A549 (cell line): ENCODE measurements around the gene RPTOR. TPM values are rescaled to one million over a fixed set of nuclear protein-coding genes. Genes with fewer than 3 reads are reported as not detected.

Source experiments
- ATAC-seq, 2 experiments: fragments of 200-7000 bp in 1 of 2; fragments of >200 bp in 1 of 2; cut with Nextera tagmentation in 1 of 2; cut with Tn5 transposase in 1 of 2; 3 replicates each; pipeline versions ENCODE4 v1.8.0 to v1.9.1; 2018 to 2020; ENCODE audit warnings: mild to moderate bottlenecking in 1 of 2, moderate library complexity in 1 of 2
- CTCF ChIA-PET: fragments of 300-600 bp; sonication (Branson Sonifier 250); formaldehyde crosslinking; extraction: SDS; loops from one replicate; lab custom pipeline; 2021; ENCODE audit warnings: antibody characterized with exemption, inconsistent platforms; lab: Yijun Ruan, JAX
- POLR2A ChIA-PET: fragments of 350-600 bp; formaldehyde crosslinking; extraction: SDS; loops from one replicate; lab custom pipeline; 2021; ENCODE audit warnings: antibody characterized with exemption, inconsistent platforms; lab: Yijun Ruan, JAX
- DNase-seq, 2 experiments: peaks; one replicate each; pipeline versions ENCODE4 v3.0.0 to v3.0.0-alpha.2; 2011 to 2016; ENCODE audit warnings: low read depth in 1 of 2, low spot score in 1 of 2
- FAIRE-seq: peaks from 2 replicates; lab custom pipeline; 2011; peaks lifted over from hg19 to GRCh38; lab: Jason Lieb, UNC
- H3K27ac ChIP-seq, 2 experiments: fragments of >200 bp; sonication (Bioruptor Twin); formaldehyde crosslinking; 3 replicates each; pipeline ENCODE4 v1.5.1; 2016 to 2017
- H3K4me1 ChIP-seq: fragments of >200 bp; sonication (Bioruptor Twin); formaldehyde crosslinking; 3 replicates; pipeline ENCODE4 v1.6.1; 2016
- H3K4me2 ChIP-seq: fragments of >200 bp; sonication (Bioruptor Twin); formaldehyde crosslinking; 3 replicates; pipeline ENCODE4 v1.6.1; 2016
- H3K4me3 ChIP-seq: fragments of >200 bp; sonication (Bioruptor Twin); formaldehyde crosslinking; 3 replicates; pipeline ENCODE4 v1.5.1; 2016
- H3K9me3 ChIP-seq: fragments of >200 bp; sonication (Bioruptor Twin); formaldehyde crosslinking; 3 replicates; pipeline ENCODE4 v1.6.1; 2016
- CBX2 ChIP-seq: fragments of 200-600 bp; sonication (generic); IDR thresholded peaks from 2 replicates; pipeline ENCODE4 v1.6.1; 2016; ENCODE audit warnings: low read depth, mild to moderate bottlenecking, borderline replicate concordance
- CBX8 ChIP-seq: fragments of 200-600 bp; sonication (generic); IDR thresholded peaks from 2 replicates; pipeline ENCODE4 v1.6.1; 2016
- CHD2 ChIP-seq: fragments of 150-350 bp; IDR thresholded peaks from 2 replicates; pipeline ENCODE4 v1.6.1; 2014; ENCODE audit warnings: low read length; ENCODE audit not compliant: partially characterized antibody
- FOSB ChIP-seq: fragments of 250-450 bp; sonication (Bioruptor Pico); IDR thresholded peaks from 2 replicates; pipeline ENCODE4 v1.5.0; 2020; ENCODE audit warnings: mild to moderate bottlenecking, moderate library complexity
- GATA3 ChIP-seq: IDR thresholded peaks from 2 replicates; pipeline ENCODE4 v1.6.1; 2012; ENCODE audit warnings: borderline replicate concordance
- HDAC2 ChIP-seq: fragments of 200-600 bp; sonication (generic); IDR thresholded peaks from 2 replicates; pipeline ENCODE4 v1.6.1; 2016
- HOXA7 ChIP-seq: fragments of 250-450 bp; sonication (Bioruptor Pico); IDR thresholded peaks from 2 replicates; pipeline ENCODE4 v1.5.0; 2020; ENCODE audit warnings: mild to moderate bottlenecking, moderate library complexity
- HOXB13 ChIP-seq: fragments of 250-450 bp; sonication (Bioruptor Pico); IDR thresholded peaks from 2 replicates; pipeline ENCODE4 v1.5.0; 2020; ENCODE audit warnings: low read depth, mild to moderate bottlenecking, moderate library complexity
- MAFK ChIP-seq: fragments of 450-650 bp; IDR thresholded peaks from 2 replicates; pipeline ENCODE4 v1.6.1; 2014; ENCODE audit not compliant: partially characterized antibody
- MAZ ChIP-seq: fragments of 150-350 bp; IDR thresholded peaks from 2 replicates; pipeline ENCODE4 v1.6.1; 2014; ENCODE audit warnings: antibody characterized with exemption, low read depth, low read length, borderline replicate concordance
- NFE2L2 ChIP-seq: fragments of 150-350 bp; conservative IDR thresholded peaks from 2 replicates; pipeline ENCODE4 v1.6.1; 2014; ENCODE audit warnings: low read length
- NPAS2 ChIP-seq: fragments of 250-450 bp; sonication (Bioruptor Pico); IDR thresholded peaks from 2 replicates; pipeline ENCODE4 v1.8.0; 2022; ENCODE audit warnings: mild to moderate bottlenecking, moderate library complexity, borderline replicate concordance
- POLR2A ChIP-seq: IDR thresholded peaks from 2 replicates; pipeline ENCODE4 v1.6.1; 2012; ENCODE audit warnings: mild to moderate bottlenecking, low read length
- POLR2AphosphoS2 ChIP-seq: conservative IDR thresholded peaks from 2 replicates; pipeline ENCODE4 v1.6.1; 2012; ENCODE audit warnings: low read length, improper control_type of control experiment, inconsistent platforms
- RAD21 ChIP-seq, 2 experiments: fragments of >200 bp in 1 of 2; sonication (Bioruptor Twin) in 1 of 2; formaldehyde crosslinking in 1 of 2; IDR thresholded peaks in 1 of 2; conservative IDR thresholded peaks in 1 of 2; 2 replicates in 1 of 2; 3 replicates in 1 of 2; pipeline ENCODE4 v1.6.1; 2012 to 2018; ENCODE audit warnings: inconsistent platforms in 1 of 2
- RNF2 ChIP-seq: fragments of 200-600 bp; sonication (generic); IDR thresholded peaks from 2 replicates; pipeline ENCODE4 v1.6.1; 2016; ENCODE audit warnings: low read depth, mild to moderate bottlenecking, antibody characterized with exemption, moderate library complexity, borderline replicate concordance
- SMC3 ChIP-seq: fragments of >200 bp; sonication (Bioruptor Twin); formaldehyde crosslinking; IDR thresholded peaks from 3 replicates; pipeline ENCODE4 v1.6.1; 2018; ENCODE audit warnings: inconsistent platforms
- SREBF2 ChIP-seq: fragments of 450-650 bp; IDR thresholded peaks from 2 replicates; pipeline ENCODE4 v1.6.1; 2014; ENCODE audit warnings: mild to moderate bottlenecking, moderate library complexity
- TFCP2L1 ChIP-seq: fragments of 250-450 bp; sonication (Bioruptor Pico); IDR thresholded peaks from 2 replicates; pipeline ENCODE4 v1.5.0; 2021; ENCODE audit warnings: mild to moderate bottlenecking
- ZC3H11A ChIP-seq: fragments of 450-650 bp; IDR thresholded peaks from 2 replicates; pipeline ENCODE4 v1.6.1; 2014; ENCODE audit warnings: antibody characterized with exemption, mild to moderate bottlenecking
- ZFP36 ChIP-seq: fragments of 450-650 bp; IDR thresholded peaks from 2 replicates; pipeline ENCODE4 v1.6.1; 2014; ENCODE audit warnings: borderline replicate concordance; ENCODE audit not compliant: partially characterized antibody
- WGBS: methylation state at CpG from one replicate; pipeline ENCODE4 v1.1.6; 2017; ENCODE audit errors: missing lambda C conversion rate; 5-methylcytosine and 5-hydroxymethylcytosine counted together
- polyA plus RNA-seq, 4 experiments: library from polyadenylated mRNA; depleted of rRNA in 3 of 4; stranded (reverse); fragments of >200 nt; fragmentation: RNase III in 1 of 4; extraction: RNeasy Plus Mini Kit Qiagen cat#74134 plus additional on column Dnase treatment in 1 of 4; gene quantifications; 2 replicates in 3 of 4; 3 replicates in 1 of 4; pipeline ENCODE4 v1.2.3, GENCODE V29; 2011 to 2017
- TF ChIP-seq, protein P1 (sequence below): fragments of >200 bp; sonication (Bioruptor Twin); formaldehyde crosslinking; IDR thresholded peaks from 2 replicates; pipeline ENCODE4 v1.6.1; 2016
- TF ChIP-seq, protein P2 (sequence below): fragments of >200 bp; sonication (Bioruptor Twin); formaldehyde crosslinking; IDR thresholded peaks from 3 replicates; pipeline ENCODE4 v1.6.1; 2016

The RPTOR gene
- polyA plus RNA-seq, 2 of the 4 experiments (the other 2 are of a cell fraction): 10.8 to 27.1 TPM

GRCh38 chr17:80908211-80908610 lies 363.6 kb downstream of the RPTOR start (continued):
- no peak for TF ChIP-seq ZFP36

- CTCF ChIA-PET: interaction anchor here (0.7 to 3.7 kb wide), 9 partner anchors 9 to 482 kb away, joined by 3 to 29 read pairs (median 4); no protein-coding TSS in a partner anchor
- FAIRE-seq: no peak
- no peak for ATAC-seq
- H3K4me3 ChIP-seq: no peak overlapping the region
- TF ChIP-seq, protein P1, sequence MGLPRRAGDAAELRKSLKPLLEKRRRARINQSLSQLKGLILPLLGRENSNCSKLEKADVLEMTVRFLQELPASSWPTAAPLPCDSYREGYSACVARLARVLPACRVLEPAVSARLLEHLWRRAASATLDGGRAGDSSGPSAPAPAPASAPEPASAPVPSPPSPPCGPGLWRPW: no peak
- TF ChIP-seq CBX2 (no peak), POLR2A (no peak), HOXB13 (no peak), SREBF2 (no peak), POLR2AphosphoS2 (no peak), HDAC2 (no peak), MAFK (no peak), ZFP36 (no peak), SMC3 (no peak), TFCP2L1 (CRISPR knock-in tag) (no peak), NFE2L2 (no peak), RNF2 (no peak), HOXA7 (CRISPR knock-in tag) (no peak), MAZ (no peak), RAD21 (conservative IDR thresholded peaks at IDR 0.05 in 1 of 2, IDR thresholded peaks at IDR 0.05 in 1 of 2) (no peak), ZC3H11A (no peak), CBX8 (no peak), GATA3 (no peak)
- TF ChIP-seq, protein P2, sequence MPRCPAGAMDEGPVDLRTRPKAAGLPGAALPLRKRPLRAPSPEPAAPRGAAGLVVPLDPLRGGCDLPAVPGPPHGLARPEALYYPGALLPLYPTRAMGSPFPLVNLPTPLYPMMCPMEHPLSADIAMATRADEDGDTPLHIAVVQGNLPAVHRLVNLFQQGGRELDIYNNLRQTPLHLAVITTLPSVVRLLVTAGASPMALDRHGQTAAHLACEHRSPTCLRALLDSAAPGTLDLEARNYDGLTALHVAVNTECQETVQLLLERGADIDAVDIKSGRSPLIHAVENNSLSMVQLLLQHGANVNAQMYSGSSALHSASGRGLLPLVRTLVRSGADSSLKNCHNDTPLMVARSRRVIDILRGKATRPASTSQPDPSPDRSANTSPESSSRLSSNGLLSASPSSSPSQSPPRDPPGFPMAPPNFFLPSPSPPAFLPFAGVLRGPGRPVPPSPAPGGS: no peak
- H3K4me1 ChIP-seq: no peaks in the 10 kb centered on the region
- H3K27ac ChIP-seq: no peak overlapping the region
- WGBS: 96% methylated on average over 13 of the region's 13 CpGs
- H3K4me2 ChIP-seq: no peak overlapping the region
- H3K9me3 ChIP-seq: no peaks in the 10 kb centered on the region
- no peak for DNase-seq
- POLR2A ChIA-PET: no interaction called here
Observed at GRCh38 chr17:80908776-80909175, 364.1 kb downstream of the RPTOR start.

DNA sequence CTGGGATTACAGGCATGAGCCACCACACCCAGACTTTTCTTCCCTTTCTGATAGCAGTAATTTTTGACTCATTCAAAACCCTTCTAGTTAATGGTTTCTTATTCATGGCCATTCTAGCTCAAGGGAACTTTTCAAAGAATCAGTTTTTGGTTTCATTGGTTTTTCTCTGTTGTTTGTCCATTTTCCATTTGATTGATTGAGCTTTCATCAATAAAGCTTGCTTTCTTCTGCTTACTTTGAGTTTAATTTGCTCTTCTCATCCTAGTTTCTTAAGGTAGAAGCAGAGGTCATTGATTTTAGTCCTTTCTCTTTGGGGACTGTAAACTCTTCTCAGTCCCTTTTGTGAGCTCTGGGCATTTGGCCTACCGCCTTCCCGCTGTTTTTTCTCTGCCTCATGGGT lies 365.0 kb downstream of the RPTOR start:
- FAIRE-seq (no peak), DNase-seq (no peak), ATAC-seq (no peak)
- CTCF ChIA-PET: interaction anchor here (1.1 to 3.7 kb wide), 4 partner anchors 9 to 72 kb away, joined by 3 to 29 read pairs (median 5); no protein-coding TSS in a partner anchor
- no peaks in the 10 kb centered on the region for H3K4me1 ChIP-seq
- no peak overlapping the region for H3K27ac ChIP-seq
- H3K4me3 ChIP-seq: no peak overlapping the region
- 98% methylated on average over 2 of the region's 2 CpGs for WGBS
- H3K9me3 ChIP-seq: no peaks in the 10 kb centered on the region
- no peak overlapping the region for H3K4me2 ChIP-seq
- POLR2A ChIA-PET: no interaction called here
- TF ChIP-seq GATA3 (no peak), CHD2 (no peak), MAZ (no peak), TFCP2L1 (CRISPR knock-in tag) (no peak), NFE2L2 (no peak), NPAS2 (CRISPR knock-in tag) (no peak), ZFP36 (no peak), FOSB (no peak)
- TF ChIP-seq, protein P2: no peak
